ENCODE measurements around the gene RHOJ. TPM values are rescaled to one million over a fixed set of nuclear protein-coding genes. Genes with fewer than 3 reads are reported as not detected.

The RHOJ gene
- total RNA-seq, 1 donor from 2014 or later = 39.2 TPM

GRCh38 chr14:63193236-63193635 is 11.0 kb upstream of the RHOJ start:
- H3K36me3 Mint-ChIP-seq (ENCODE audit: low read depth) = no peaks in the 10 kb centered on the region
- no peaks in the 10 kb centered on the region for H3K9me3 Mint-ChIP-seq (ENCODE audit: low read depth)
- no peak overlapping the region for H3K27ac Mint-ChIP-seq (ENCODE audit: unreplicated experiment)
- peaks cover 3% of the 10 kb centered on the region for H3K4me1 Mint-ChIP-seq (ENCODE audit: low read depth)
- no peak for DNase-seq (ENCODE audit: low spot score)
- TF ChIP-seq CTCF (IDR thresholded peaks at IDR 0.05) = no peak
- H3K27me3 Mint-ChIP-seq (ENCODE audit: low read depth) = no peaks in the 10 kb centered on the region
- H3K4me3 Mint-ChIP-seq (ENCODE audit: unreplicated experiment) = no peak overlapping the region

GRCh38 chr14:63200035-63200740 is 4.1 kb upstream of the RHOJ start:
- Mint-ChIP-seq H3K27ac (ENCODE audit: unreplicated experiment) (no peak overlapping the region), H3K9me3 (ENCODE audit: low read depth) (no peaks in the 10 kb centered on the region), H3K4me1 (ENCODE audit: low read depth) (peaks cover 5% of the 10 kb centered on the region), H3K36me3 (ENCODE audit: low read depth) (no peaks in the 10 kb centered on the region), H3K27me3 (ENCODE audit: low read depth) (no peaks in the 10 kb centered on the region), H3K4me3 (ENCODE audit: unreplicated experiment) (no peak overlapping the region)
- DNase-seq (ENCODE audit: low spot score) = no peak
- no peak for TF ChIP-seq CTCF (IDR thresholded peaks at IDR 0.05)

GRCh38 chr14:63200767-63201166 is 3.5 kb upstream of the RHOJ start:
- H3K36me3 Mint-ChIP-seq (ENCODE audit: low read depth) = no peaks in the 10 kb centered on the region
- H3K4me1 Mint-ChIP-seq (ENCODE audit: low read depth) = peaks cover 7% of the 10 kb centered on the region
- H3K27ac Mint-ChIP-seq (ENCODE audit: unreplicated experiment) = no peak overlapping the region
- no peak overlapping the region for H3K4me3 Mint-ChIP-seq (ENCODE audit: unreplicated experiment)
- TF ChIP-seq CTCF (IDR thresholded peaks at IDR 0.05) = no peak
- no peak for DNase-seq (ENCODE audit: low spot score)
- no peaks in the 10 kb centered on the region for H3K27me3 Mint-ChIP-seq (ENCODE audit: low read depth)
- H3K9me3 Mint-ChIP-seq (ENCODE audit: low read depth) = no peaks in the 10 kb centered on the region

GRCh38 chr14:63203015-63203414 is 1.2 kb upstream of the RHOJ start:
- no peak for DNase-seq (ENCODE audit: low spot score)
- no peak overlapping the region for H3K4me3 Mint-ChIP-seq (ENCODE audit: unreplicated experiment)
- H3K27ac Mint-ChIP-seq (ENCODE audit: unreplicated experiment) = no peak overlapping the region
- peaks cover 7% of the 10 kb centered on the region for H3K4me1 Mint-ChIP-seq (ENCODE audit: low read depth)
- no peaks in the 10 kb centered on the region for H3K36me3 Mint-ChIP-seq (ENCODE audit: low read depth)
- H3K27me3 Mint-ChIP-seq (ENCODE audit: low read depth) = no peaks in the 10 kb centered on the region
- no peaks in the 10 kb centered on the region for H3K9me3 Mint-ChIP-seq (ENCODE audit: low read depth)
- no peak for TF ChIP-seq CTCF (IDR thresholded peaks at IDR 0.05)

GRCh38 chr14:63203618-63204406 is 431 bp upstream of the RHOJ start:
- Mint-ChIP-seq H3K36me3 (ENCODE audit: low read depth) (no peaks in the 10 kb centered on the region), H3K27ac (ENCODE audit: unreplicated experiment) (no peak overlapping the region), H3K4me1 (ENCODE audit: low read depth) (peaks cover 7% of the 10 kb centered on the region), H3K27me3 (ENCODE audit: low read depth) (no peaks in the 10 kb centered on the region), H3K4me3 (ENCODE audit: unreplicated experiment) (no peak overlapping the region), H3K9me3 (ENCODE audit: low read depth) (no peaks in the 10 kb centered on the region)
- DNase-seq (ENCODE audit: low spot score) = peak; percentile 92
- TF ChIP-seq CTCF (IDR thresholded peaks at IDR 0.05) = peak; percentile 70
